Mesendoderm (in vitro differentiated cells): ENCODE data around the gene KRT34.
"Not testable (repeated sequence)": the region's sequence is repeated elsewhere in the genome, so short reads cannot be mapped to it uniquely, and the experiment has no call there.

Experiments
- DNase-seq: peaks from one replicate; pipeline ENCODE4 v3.0.0; 2013
- H2AK5ac ChIP-seq: 2 replicates; pipeline ENCODE4 v1.6.1; 2013; ENCODE audit warnings: low read length, inconsistent platforms
- H2BK120ac ChIP-seq: 2 replicates; pipeline ENCODE4 v1.6.1; 2013; ENCODE audit warnings: low read depth, mild to moderate bottlenecking, low read length, moderate library complexity, mixed read lengths
- H2BK15ac ChIP-seq: replicated peaks from 2 replicates; pipeline ENCODE4 v1.6.1; 2013; ENCODE audit warnings: low read depth, mild to moderate bottlenecking, moderate library complexity
- H2BK5ac ChIP-seq: 2 replicates; pipeline ENCODE4 v1.6.1; 2013; ENCODE audit warnings: low read length, inconsistent platforms
- H3K18ac ChIP-seq: 2 replicates; pipeline ENCODE4 v1.6.1; 2013; ENCODE audit warnings: mild to moderate bottlenecking, low read length, mixed read lengths
- H3K23ac ChIP-seq: one replicate; pipeline ENCODE4 v1.6.1; 2013; ENCODE audit warnings: low read length
- H3K27ac ChIP-seq: 2 replicates; pipeline ENCODE4 v1.5.1; 2013; ENCODE audit warnings: low read depth, mild to moderate bottlenecking, inconsistent platforms, low read length, moderate library complexity
- H3K27me3 ChIP-seq: 2 replicates; pipeline ENCODE4 v1.6.1; 2013; ENCODE audit warnings: low read length, control low read depth, mild to moderate bottlenecking, inconsistent platforms; ENCODE audit not compliant: insufficient read depth, poor library complexity
- H3K36me3 ChIP-seq: 2 replicates; pipeline ENCODE4 v1.6.1; 2013; ENCODE audit warnings: low read length, inconsistent platforms; ENCODE audit not compliant: control insufficient read depth, insufficient read depth
- H3K4ac ChIP-seq: one replicate; pipeline ENCODE4 v1.6.1; 2013; ENCODE audit warnings: low read depth, mild to moderate bottlenecking, low read length, moderate library complexity
- H3K4me1 ChIP-seq: 2 replicates; pipeline ENCODE4 v1.6.1; 2013; ENCODE audit warnings: low read depth, low read length, inconsistent platforms; ENCODE audit not compliant: control insufficient read depth
- H3K4me2 ChIP-seq: 2 replicates; pipeline ENCODE4 v1.6.1; 2013; ENCODE audit warnings: low read length
- H3K4me3 ChIP-seq: 2 replicates; pipeline ENCODE4 v1.5.1; 2013; ENCODE audit warnings: mild to moderate bottlenecking, low read length
- H3K56ac ChIP-seq: one replicate; pipeline ENCODE4 v1.6.1; 2013; ENCODE audit warnings: low read length
- H3K79me1 ChIP-seq: 2 replicates; pipeline ENCODE4 v1.6.1; 2013; ENCODE audit warnings: low read length, inconsistent platforms
- H3K79me2 ChIP-seq: 2 replicates; pipeline ENCODE4 v1.6.1; 2013; ENCODE audit warnings: mild to moderate bottlenecking, low read length; ENCODE audit not compliant: control insufficient read depth, insufficient read depth
- H3K9ac ChIP-seq: 2 replicates; pipeline ENCODE4 v1.6.1; 2013; ENCODE audit warnings: low read length, inconsistent platforms
- H4K5ac ChIP-seq: one replicate; pipeline ENCODE4 v1.6.1; 2013; ENCODE audit warnings: low read length
- H4K8ac ChIP-seq: one replicate; pipeline ENCODE4 v1.6.1; 2013; ENCODE audit warnings: low read depth, mild to moderate bottlenecking, control low read depth, low read length, moderate library complexity
- WGBS: extraction: QIAGEN DNeasy Blood & Tissue Kit; methylation state at CpG from one replicate; pipeline ENCODE4 v1.1.7; 2013; ENCODE audit warnings: low lambda C conversion rate, missing lambda C conversion rate; ENCODE audit not compliant: insufficient coverage; ENCODE audit errors: extremely low coverage; 5-methylcytosine and 5-hydroxymethylcytosine counted together

KRT34 gene

DNA sequence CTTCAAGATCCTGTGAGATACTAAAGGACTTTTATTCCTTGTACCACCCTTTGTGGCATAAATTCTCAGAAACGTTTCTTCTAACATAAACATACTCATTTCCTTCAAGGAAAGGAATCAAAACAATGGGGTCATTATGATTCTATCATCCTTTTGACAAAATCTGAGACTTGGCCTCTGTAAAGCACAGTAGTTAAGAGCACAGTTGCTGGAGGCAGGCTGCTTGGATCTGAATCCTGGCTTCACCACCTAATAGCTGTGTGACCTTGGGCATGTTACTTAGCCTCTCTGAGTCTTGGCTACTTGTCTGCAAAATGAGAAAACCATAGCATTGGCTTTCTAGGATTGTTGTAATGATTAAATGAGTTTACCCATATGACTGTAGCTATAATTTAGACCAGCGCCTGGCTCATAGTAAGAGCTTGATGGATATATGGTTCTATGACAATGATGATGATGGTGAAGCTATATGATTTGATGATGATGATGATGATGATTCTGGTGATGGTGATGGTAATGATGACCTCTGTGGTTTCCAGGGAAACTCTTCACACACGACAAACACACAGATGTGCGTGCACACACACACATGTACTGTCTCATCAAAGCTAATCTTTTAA, 21.4 kb upstream of the KRT34 start:
- H3K27ac ChIP-seq: no peak overlapping the region
- H3K27me3 ChIP-seq: no peaks in the 10 kb centered on the region
- no peak overlapping the region for H3K56ac ChIP-seq
- H3K23ac ChIP-seq: no peak overlapping the region
- H2AK5ac ChIP-seq: no peak overlapping the region
- WGBS: no CpG with 5 or more reads among the region's 4 CpGs
- no peaks in the 10 kb centered on the region for H3K4me1 ChIP-seq
- no peak overlapping the region for H3K4me2 ChIP-seq
- no peak overlapping the region for H4K8ac ChIP-seq
- H2BK5ac ChIP-seq: no peak overlapping the region
- no peak overlapping the region for H3K9ac ChIP-seq
- no peaks in the 10 kb centered on the region for H3K79me1 ChIP-seq
- H3K36me3 ChIP-seq: no peaks in the 10 kb centered on the region
- H3K79me2 ChIP-seq: no peaks in the 10 kb centered on the region
- no peak overlapping the region for H2BK120ac ChIP-seq
- no peak overlapping the region for H2BK15ac ChIP-seq
- H3K18ac ChIP-seq: no peak overlapping the region
- no peak overlapping the region for H4K5ac ChIP-seq
- DNase-seq: no peak
- H3K4ac ChIP-seq: no peak overlapping the region
- no peak overlapping the region for H3K4me3 ChIP-seq

DNA sequence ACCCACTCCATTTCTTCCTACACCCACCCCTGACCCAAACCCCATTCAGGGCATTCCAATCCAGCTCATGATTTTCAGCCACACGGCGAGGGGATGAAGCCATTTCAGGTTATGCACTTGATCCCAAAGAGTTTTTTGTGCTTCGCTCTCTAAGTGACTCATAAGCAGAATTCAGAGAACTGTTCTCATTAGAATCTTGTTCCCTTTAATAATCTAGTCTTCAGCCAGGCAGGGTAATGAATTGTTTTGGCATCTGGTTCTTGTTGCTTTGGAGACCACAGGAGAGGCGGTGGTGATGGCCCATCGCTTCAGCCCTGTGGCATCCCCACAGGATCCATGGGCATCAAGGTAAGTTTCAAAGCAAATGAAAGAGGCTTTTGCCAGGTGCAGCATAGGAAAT, 20.1 kb upstream of the KRT34 start:
- Histone ChIP-seq H3K27ac (no peak overlapping the region), H3K4me1 (no peaks in the 10 kb centered on the region), H3K27me3 (no peaks in the 10 kb centered on the region), H3K9ac (no peak overlapping the region), H3K56ac (no peak overlapping the region), H2AK5ac (no peak overlapping the region), H3K79me1 (no peaks in the 10 kb centered on the region), H3K23ac (no peak overlapping the region), H3K4me3 (no peak overlapping the region), H2BK5ac (no peak overlapping the region), H3K36me3 (no peaks in the 10 kb centered on the region), H3K18ac (no peak overlapping the region), H4K5ac (no peak overlapping the region), H2BK15ac (no peak overlapping the region), H3K4ac (no peak overlapping the region), H4K8ac (no peak overlapping the region), H3K79me2 (no peaks in the 10 kb centered on the region), H2BK120ac (no peak overlapping the region), H3K4me2 (no peak overlapping the region)
- no CpG with 5 or more reads among the region's 5 CpGs for WGBS
- no peak for DNase-seq

DNA sequence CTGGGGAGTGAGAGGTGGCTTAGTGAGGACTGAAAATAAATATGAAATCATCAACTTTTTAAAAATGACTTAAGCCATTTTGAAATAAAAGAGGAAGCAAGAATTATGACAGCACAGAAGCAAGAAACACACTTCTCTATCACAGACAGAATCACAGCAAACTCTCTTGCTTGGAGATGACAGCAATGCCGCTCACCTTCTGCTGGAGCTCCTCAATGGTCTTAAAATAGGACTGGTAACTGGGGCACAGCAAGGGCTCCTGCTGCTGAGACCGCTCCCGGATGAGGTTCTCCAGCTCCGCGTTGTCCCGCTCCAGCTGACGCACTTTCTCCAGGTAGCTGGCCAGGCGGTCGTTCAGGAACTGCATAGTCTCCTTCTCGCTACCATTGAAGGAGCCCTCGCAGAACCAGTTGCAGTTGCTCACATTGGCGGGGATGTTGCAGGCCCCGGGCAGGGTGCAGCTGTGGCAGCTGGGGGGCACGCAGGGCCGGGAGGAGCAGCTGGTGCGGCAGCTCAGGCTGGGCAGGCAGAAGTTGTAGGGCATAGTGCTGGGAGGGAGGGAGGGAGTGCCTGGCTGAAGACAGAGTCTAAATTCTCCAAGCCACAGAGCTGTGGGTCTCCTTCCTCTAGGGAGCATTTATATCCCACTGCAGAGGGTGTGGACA, 15.0 kb upstream of the KRT34 start, which contains the start of gene KRT31:
KRT31 (minus strand) TSS at position 613 of the 665 bp plus-strand sequence; CDS start at position 544, 69 bp downstream.
- no peak within 1 kb of the TSS for H2BK15ac ChIP-seq
- H3K27ac ChIP-seq: no peak within 1 kb of the TSS
- H3K36me3 ChIP-seq: no peaks in the 10 kb centered on the region
- no peak within 1 kb of the TSS for H2AK5ac ChIP-seq
- H3K79me1 ChIP-seq: no peaks in the 10 kb centered on the region
- no peak within 1 kb of the TSS for H3K4me2 ChIP-seq
- no peaks in the 10 kb centered on the region for H3K27me3 ChIP-seq
- no peak within 1 kb of the TSS for H3K4ac ChIP-seq
- H3K56ac ChIP-seq: no peak within 1 kb of the TSS
- no peak within 1 kb of the TSS for H3K18ac ChIP-seq
- no peak for DNase-seq
- no peak within 1 kb of the TSS for H2BK5ac ChIP-seq
- no peaks in the 10 kb centered on the region for H3K4me1 ChIP-seq
- H3K79me2 ChIP-seq: no peaks in the 10 kb centered on the region
- no peak within 1 kb of the TSS for H3K4me3 ChIP-seq
- WGBS: no CpG with 5 or more reads among the region's 16 CpGs
- H4K5ac ChIP-seq: no peak within 1 kb of the TSS
- no peak within 1 kb of the TSS for H3K23ac ChIP-seq
- no peak within 1 kb of the TSS for H4K8ac ChIP-seq
- H3K9ac ChIP-seq: no peak within 1 kb of the TSS
- H2BK120ac ChIP-seq: no peak within 1 kb of the TSS

DNA sequence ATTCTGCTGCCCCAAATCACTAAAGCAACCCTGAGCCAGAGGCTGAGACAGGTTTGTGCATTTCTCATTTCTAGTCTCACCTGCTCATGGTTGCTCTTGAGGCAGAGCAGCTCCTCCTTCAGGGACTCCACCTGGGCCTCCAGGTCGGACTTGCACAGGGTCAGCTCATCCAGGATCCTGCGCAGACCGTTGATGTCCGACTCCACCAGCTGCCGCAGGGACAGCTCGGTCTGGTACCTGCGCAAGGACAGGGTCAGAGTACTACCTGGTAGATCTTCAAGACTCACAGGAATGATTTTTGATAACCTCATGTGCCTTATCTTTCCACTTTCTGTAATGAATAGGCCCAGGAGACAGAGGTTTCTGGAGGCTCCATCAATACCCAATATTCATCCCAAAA, 14.2 kb upstream of the KRT34 start:
- H3K4me3 ChIP-seq: no peak overlapping the region
- no peaks in the 10 kb centered on the region for H3K79me2 ChIP-seq
- H3K79me1 ChIP-seq: no peaks in the 10 kb centered on the region
- no peak overlapping the region for H4K5ac ChIP-seq
- no peaks in the 10 kb centered on the region for H3K4me1 ChIP-seq
- H3K4me2 ChIP-seq: no peak overlapping the region
- DNase-seq: no peak
- H4K8ac ChIP-seq: no peak overlapping the region
- H2BK5ac ChIP-seq: no peak overlapping the region
- no peak overlapping the region for H3K56ac ChIP-seq
- no peaks in the 10 kb centered on the region for H3K27me3 ChIP-seq
- no peak overlapping the region for H2AK5ac ChIP-seq
- no peak overlapping the region for H3K4ac ChIP-seq
- WGBS: no CpG with 5 or more reads among the region's 7 CpGs
- H3K27ac ChIP-seq: no peak overlapping the region
- no peak overlapping the region for H2BK15ac ChIP-seq
- H3K23ac ChIP-seq: no peak overlapping the region
- H3K9ac ChIP-seq: no peak overlapping the region
- no peaks in the 10 kb centered on the region for H3K36me3 ChIP-seq
- H3K18ac ChIP-seq: no peak overlapping the region
- no peak overlapping the region for H2BK120ac ChIP-seq

DNA sequence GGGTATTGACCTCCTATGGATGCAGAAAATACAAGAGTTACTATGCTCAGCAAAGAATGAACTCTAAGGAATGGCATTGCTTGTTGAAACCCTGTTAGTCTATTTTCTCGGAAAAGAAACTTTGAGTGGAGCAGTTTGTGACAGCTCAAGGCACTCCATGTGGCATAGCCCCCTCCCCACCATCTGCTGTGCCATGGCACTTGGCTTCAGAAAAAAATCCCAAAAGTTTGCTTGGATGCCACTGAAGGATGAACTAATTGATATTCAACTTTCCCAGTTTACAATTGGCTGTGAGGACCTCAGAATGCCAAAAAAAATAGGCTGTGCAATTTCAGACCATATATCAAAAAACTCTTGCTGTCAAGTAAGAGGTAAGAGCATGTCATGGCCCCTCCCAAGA, 13.5 kb upstream of the KRT34 start:
- Histone ChIP-seq H3K27me3 (no peaks in the 10 kb centered on the region), H3K79me1 (no peaks in the 10 kb centered on the region), H3K4ac (no peak overlapping the region), H3K27ac (no peak overlapping the region), H3K79me2 (no peaks in the 10 kb centered on the region), H2BK120ac (no peak overlapping the region), H3K9ac (no peak overlapping the region), H2BK5ac (no peak overlapping the region), H4K5ac (no peak overlapping the region), H3K23ac (no peak overlapping the region), H3K18ac (no peak overlapping the region), H2AK5ac (no peak overlapping the region), H3K36me3 (no peaks in the 10 kb centered on the region), H3K4me3 (no peak overlapping the region), H2BK15ac (no peak overlapping the region), H3K56ac (no peak overlapping the region), H4K8ac (no peak overlapping the region), H3K4me1 (no peaks in the 10 kb centered on the region), H3K4me2 (no peak overlapping the region)
- no peak for DNase-seq
- WGBS: no CpG with 5 or more reads among the region's 1 CpG

DNA sequence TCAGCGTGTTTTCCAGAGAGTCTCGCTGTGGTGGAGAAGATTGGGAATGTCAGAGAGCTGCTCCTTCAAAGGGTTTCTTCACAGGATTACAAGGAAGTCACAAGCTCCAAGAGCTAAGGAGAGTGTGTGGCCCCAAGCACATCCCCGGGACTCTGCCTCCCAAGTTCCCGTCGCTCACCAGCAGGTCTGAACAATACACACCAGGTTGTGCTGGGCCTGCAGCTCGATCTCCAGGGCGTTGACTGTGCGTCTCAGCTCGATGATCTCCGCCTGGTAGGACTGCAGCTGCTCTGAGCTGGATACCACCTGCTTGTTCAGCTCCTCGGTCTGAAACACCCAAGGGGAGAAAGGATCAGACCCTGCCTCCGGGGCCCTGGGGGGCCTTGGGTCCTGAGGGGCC, 12.9 kb upstream of the KRT34 start:
- not testable (repeated sequence) for H2BK5ac ChIP-seq, H3K79me1 ChIP-seq, H3K4ac ChIP-seq, H3K18ac ChIP-seq, H3K4me1 ChIP-seq, H3K4me2 ChIP-seq, H3K9ac ChIP-seq, DNase-seq, H3K36me3 ChIP-seq, H2AK5ac ChIP-seq, H3K56ac ChIP-seq, H3K79me2 ChIP-seq, H2BK15ac ChIP-seq, H3K23ac ChIP-seq, H4K5ac ChIP-seq, H2BK120ac ChIP-seq, H3K27me3 ChIP-seq, H3K4me3 ChIP-seq, H3K27ac ChIP-seq, H4K8ac ChIP-seq
- no CpG with 5 or more reads among the region's 12 CpGs for WGBS
